GM12878 (cell line): Measurements from ENCODE around the gene YPEL3. TPM values are rescaled to one million over a fixed set of nuclear protein-coding genes. Genes with fewer than 3 reads are reported as not detected.

Source experiments
- ATAC-seq: fragments of 200-7000 bp; cut with Tn5 transposase; 3 replicates; pipeline ENCODE4 v1.9.1; 2020; ENCODE audit warnings: mild to moderate bottlenecking, moderate library complexity
- BruUV-seq: library from RNA; stranded (reverse); fragments of 400-500 nt; replicated peaks from 2 replicates; lab custom pipeline; 2021; lab: Mats Ljungman, UMichigan
- CTCF ChIA-PET: fragments of 300-600 bp; sonication (Branson Sonifier 250); formaldehyde crosslinking; extraction: SDS; loops from one replicate; lab custom pipeline; 2021; ENCODE audit warnings: inconsistent platforms; lab: Yijun Ruan, JAX
- POLR2A ChIA-PET: fragments of 350-600 bp; formaldehyde crosslinking; extraction: SDS; loops from one replicate; lab custom pipeline; 2021; ENCODE audit warnings: inconsistent platforms; lab: Charles Lee
- RAD21 ChIA-PET: fragments of 300-600 bp; sonication (Branson Sonifier 250); formaldehyde crosslinking; loops from one replicate; lab custom pipeline; 2023; ENCODE audit warnings: antibody characterized with exemption; ENCODE audit not compliant: unreplicated experiment; lab: Charles Lee
- SMC1A ChIA-PET: fragments of 300-600 bp; sonication (Branson Sonifier 250); formaldehyde crosslinking; loops from one replicate; lab custom pipeline; 2023; ENCODE audit not compliant: unreplicated experiment, uncharacterized antibody; lab: Charles Lee
- DNase-seq: peaks from one replicate; pipeline ENCODE4 v3.0.0-alpha.2; 2011; ENCODE audit warnings: low read depth, low spot score
- FAIRE-seq: peaks from 3 replicates; lab custom pipeline; 2011; peaks lifted over from hg19 to GRCh38; lab: Jason Lieb, UNC
- H2AFZ ChIP-seq: 2 replicates; pipeline ENCODE4 v1.6.0; 2011; ENCODE audit warnings: low read depth, low read length, control low read depth; ENCODE audit not compliant: control insufficient read depth
- H3K27ac ChIP-seq: 2 replicates; pipeline ENCODE4 v1.5.1; 2011; ENCODE audit warnings: control low read depth; ENCODE audit not compliant: control insufficient read depth, insufficient read depth
- H3K27me3 ChIP-seq, 2 experiments: replicated peaks in 1 of 2; 2 replicates each; pipeline versions ENCODE4 v1.6.0 to v1.6.1; 2011; ENCODE audit warnings: low read length in 1 of 2; ENCODE audit not compliant: control insufficient read depth in 2 of 2, insufficient read depth in 2 of 2
- H3K36me3 ChIP-seq, 2 experiments: 2 replicates each; pipeline ENCODE4 v1.5.1; 2011; ENCODE audit warnings: low read length in 1 of 2; ENCODE audit not compliant: control insufficient read depth in 2 of 2, insufficient read depth in 2 of 2
- H3K4me1 ChIP-seq: 2 replicates; pipeline ENCODE4 v1.6.1; 2011; ENCODE audit warnings: mild to moderate bottlenecking, low read length, moderate library complexity, mixed read lengths; ENCODE audit not compliant: control insufficient read depth, insufficient read depth
- H3K4me2 ChIP-seq: 2 replicates; pipeline ENCODE4 v1.6.0; 2011; ENCODE audit warnings: control low read depth; ENCODE audit not compliant: control insufficient read depth, insufficient read depth
- H3K4me3 ChIP-seq: fragments of 200-600 bp; sonication (generic); 2 replicates; pipeline ENCODE4 v1.5.1; 2016
- H3K79me2 ChIP-seq: 2 replicates; pipeline ENCODE4 v1.6.0; 2011; ENCODE audit warnings: low read length; ENCODE audit not compliant: control insufficient read depth, insufficient read depth
- H3K9ac ChIP-seq: 2 replicates; pipeline ENCODE4 v1.8.0; 2011; ENCODE audit warnings: low read length, control low read depth, mixed read lengths; ENCODE audit not compliant: control insufficient read depth, insufficient read depth
- H3K9me3 ChIP-seq: replicated peaks from 3 replicates; pipeline ENCODE4 v1.5.1; 2011; ENCODE audit warnings: mild to moderate bottlenecking, low read length; ENCODE audit not compliant: control insufficient read depth, insufficient read depth
- H4K20me1 ChIP-seq: 2 replicates; pipeline ENCODE4 v1.6.0; 2011; ENCODE audit not compliant: control insufficient read depth, insufficient read depth
- CEBPB ChIP-seq, 2 experiments: fragments of 150-350 bp in 1 of 2; IDR thresholded peaks; 2 replicates each; pipeline ENCODE4 v1.6.1; 2012 to 2014; ENCODE audit warnings: low read depth in 2 of 2, low read length in 2 of 2, borderline replicate concordance in 1 of 2, inconsistent platforms in 1 of 2
- CREM ChIP-seq: IDR thresholded peaks from 2 replicates; pipeline ENCODE4 v1.6.1; 2014; ENCODE audit warnings: antibody characterized with exemption, low read depth
- LARP7 ChIP-seq: fragments of 450-650 bp; IDR thresholded peaks from 2 replicates; pipeline ENCODE4 v1.6.1; 2017; ENCODE audit warnings: mild to moderate bottlenecking
- MTA2 ChIP-seq: fragments of 450-650 bp; IDR thresholded peaks from 2 replicates; pipeline ENCODE4 v1.6.1; 2016; ENCODE audit warnings: low read depth, mild to moderate bottlenecking, moderate library complexity
- NFYB ChIP-seq: IDR thresholded peaks from 2 replicates; pipeline ENCODE4 v1.6.1; 2011; ENCODE audit warnings: low read depth, mild to moderate bottlenecking, low read length, improper control_type of control experiment, moderate library complexity; ENCODE audit not compliant: insufficient read depth
- NR2C1 ChIP-seq: fragments of 450-650 bp; IDR thresholded peaks from 2 replicates; pipeline ENCODE4 v1.6.1; 2017; ENCODE audit warnings: antibody characterized with exemption, mild to moderate bottlenecking, moderate library complexity
- POU2F2 ChIP-seq: IDR thresholded peaks from 3 replicates; pipeline ENCODE4 v1.6.1; 2011; ENCODE audit warnings: low read depth, mild to moderate bottlenecking, low read length, borderline replicate concordance
- RUNX3 ChIP-seq: IDR thresholded peaks from 2 replicates; pipeline ENCODE4 v1.6.1; 2012; ENCODE audit warnings: low read length, inconsistent platforms
- SPI1 ChIP-seq: IDR thresholded peaks from 2 replicates; pipeline ENCODE4 v1.6.1; 2011; ENCODE audit warnings: low read depth, mild to moderate bottlenecking, low read length, moderate library complexity, borderline replicate concordance; ENCODE audit not compliant: insufficient read depth
- TARDBP ChIP-seq: IDR thresholded peaks from 2 replicates; pipeline ENCODE4 v1.6.1; 2016; ENCODE audit warnings: borderline replicate concordance
- ZNF24 ChIP-seq: fragments of 450-650 bp; IDR thresholded peaks from 2 replicates; pipeline ENCODE4 v1.6.1; 2017; ENCODE audit warnings: antibody characterized with exemption, mild to moderate bottlenecking
- WGBS: methylation state at CpG from one replicate; pipeline ENCODE4 v1.1.6; 2016; ENCODE audit warnings: low lambda C conversion rate; ENCODE audit not compliant: insufficient replicate concordance, insufficient coverage; ENCODE audit errors: missing lambda C conversion rate; 5-methylcytosine and 5-hydroxymethylcytosine counted together
- in situ Hi-C: fragments of 300-500 bp; cut with MboI; formaldehyde crosslinking; loops from 9 replicates; pipeline ENCODE4 v1.14.3; 2018; ENCODE audit warnings: mixed read lengths
- intact Hi-C: fragments of 100-400 bp; cut with micrococcal nuclease; formaldehyde crosslinking; loops from one replicate; pipeline ENCODE4 v1.14.2; 2022; ENCODE audit not compliant: unreplicated experiment
- polyA plus RNA-seq, 11 experiments: library from polyadenylated mRNA; depleted of rRNA in 4 of 11; unstranded in 6 of 11; stranded (reverse) in 5 of 11; fragments of >200 nt; fragmentation: Nextera tagmentation in 4 of 11; fragmentation: Illumina TruSeq in 1 of 11; extraction: Ambion mirVana in 4 of 11; extraction: Trizol in 1 of 11; gene quantifications; 1 replicate in 1 of 11; 2 replicates in 10 of 11; pipeline versions ENCODE4 v1.2.1 to v1.2.3, GENCODE V29; 2011 to 2016; ENCODE audit warnings: inconsistent platforms in 2 of 11, missing spikeins in 2 of 11, low read depth in 1 of 11
- total RNA-seq, 4 experiments: library from RNA; depleted of rRNA in 3 of 4; stranded (reverse); fragments of >200 nt in 3 of 4; fragmentation: Illumina TruSeq in 1 of 4; extraction: Trizol in 1 of 4; gene quantifications; 2 replicates each; pipeline versions ENCODE4 v1.2.1 to v1.2.3, GENCODE V29; 2013 to 2021
- TF ChIP-seq, protein P1 (sequence below): IDR thresholded peaks from 2 replicates; pipeline ENCODE4 v1.6.1; 2011; ENCODE audit warnings: mild to moderate bottlenecking, low read depth, low read length, moderate library complexity; ENCODE audit not compliant: insufficient replicate concordance
- TF ChIP-seq, protein P2 (sequence below): fragments of 450-650 bp; IDR thresholded peaks from 2 replicates; pipeline ENCODE4 v1.6.1; 2017; ENCODE audit warnings: low read depth, mild to moderate bottlenecking, moderate library complexity

The YPEL3 gene
- total and polyA plus RNA-seq, 10 of the 15 experiments (the other 5 are each of a cell fraction or from before 2014, with no cell fraction given): 1.3 to 22.0 (median 12.1) TPM

DNA sequence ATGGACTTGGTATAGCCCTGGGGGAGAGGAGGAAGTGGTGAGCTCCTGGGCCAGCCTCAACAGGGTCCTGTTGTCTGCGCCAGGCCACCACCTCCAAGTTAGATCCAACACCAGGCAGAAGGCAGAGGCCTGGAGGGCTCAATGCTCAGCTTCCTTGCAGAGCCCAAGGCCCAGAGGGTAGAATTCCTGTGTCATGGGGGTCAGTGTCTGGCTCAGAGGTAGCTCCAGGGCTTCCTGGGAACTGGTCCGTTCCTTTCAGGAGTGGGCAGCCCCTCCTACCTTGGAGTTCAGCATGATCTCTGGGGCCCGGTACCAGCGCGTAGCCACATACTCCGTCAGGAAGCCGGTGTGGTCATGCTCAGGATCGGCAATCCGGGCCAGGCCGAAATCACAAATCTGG, 21.8 kb upstream of the YPEL3 start:
- ChIA-PET CTCF (no interaction called here), RAD21 (no interaction called here), SMC1A (no interaction called here), POLR2A (no interaction called here)
- Histone ChIP-seq H3K27me3 (no peaks in the 10 kb centered on the region), H3K9ac (no peak overlapping the region), H3K4me1 (peaks cover 11% of the 10 kb centered on the region), H3K4me2 (no peak overlapping the region), H3K4me3 (no peak overlapping the region), H3K9me3 (no peaks in the 10 kb centered on the region), H4K20me1 (no peaks in the 10 kb centered on the region), H3K36me3 (no peaks in the 10 kb centered on the region; a peak in 1 of 4 replicates), H2AFZ (no peak overlapping the region), H3K27ac (no peak overlapping the region), H3K79me2 (no peaks in the 10 kb centered on the region; the same call in 1 of the 2 replicates)
- intact Hi-C loops: no loop called here
- whole genome bisulfite sequencing: 97% methylated on average over 10 of the region's 10 CpGs
- DNase-seq: no peak
- in situ Hi-C loops: no loop called here
- ATAC-seq: no peak
- no peak for FAIRE-seq
- no TSS peak for BruUV-seq
- TF ChIP-seq LARP7 (no peak), NFYB (no peak), NR2C1 (no peak), CEBPB (IDR thresholded peaks at IDR 0.05; ENCODE audit: borderline replicate concordance in 1 of 2, low read depth in 2 of 2, low read length in 2 of 2) (no peak), MTA2 (no peak)

DNA sequence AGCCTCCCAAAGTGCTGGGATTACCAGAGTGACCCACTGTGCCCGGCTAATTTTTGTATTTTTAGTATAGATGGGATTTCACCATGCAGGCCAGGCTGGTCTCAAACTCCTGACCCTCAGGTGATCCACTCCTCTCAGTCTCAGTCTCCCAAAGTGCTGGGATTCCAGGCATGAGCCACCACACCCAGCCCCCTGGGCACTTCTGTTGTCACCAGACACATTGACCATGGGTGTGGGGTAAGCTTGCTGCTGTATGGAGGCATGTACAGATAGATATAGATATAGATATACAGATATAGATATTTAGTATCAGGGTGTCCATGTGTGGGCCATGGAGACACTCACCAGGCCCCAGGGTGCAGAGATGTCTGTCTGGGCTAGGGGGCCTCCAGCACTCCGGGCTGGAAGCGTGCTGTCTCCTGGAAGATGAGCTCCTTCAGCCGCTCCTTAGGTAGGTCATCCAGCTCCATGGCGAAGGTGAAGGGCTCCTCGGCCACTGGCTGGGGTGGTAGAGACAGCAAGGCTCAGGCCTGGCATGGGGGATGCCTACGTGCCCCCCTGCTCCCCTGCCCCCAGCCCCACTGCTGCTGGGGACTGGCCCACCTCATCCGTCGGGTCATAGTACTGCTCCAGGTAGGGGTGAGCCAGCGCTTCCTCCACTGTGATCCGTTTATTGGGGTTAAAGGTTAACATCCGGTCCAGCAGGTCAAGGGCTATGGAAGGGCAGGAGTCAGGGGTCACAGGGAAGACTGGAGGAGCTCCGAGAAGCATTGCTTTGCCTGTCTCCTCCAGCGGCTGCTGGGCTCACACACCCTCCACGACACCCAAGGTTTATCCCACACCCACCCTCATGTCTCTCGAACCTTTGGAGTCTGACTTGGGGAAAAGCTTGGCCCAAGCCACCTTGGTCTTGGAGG, 20.5 kb upstream of the YPEL3 start:
- no peak for DNase-seq
- Histone ChIP-seq H3K27ac (no peak overlapping the region), H3K9me3 (no peaks in the 10 kb centered on the region), H3K79me2 (no peaks in the 10 kb centered on the region), H4K20me1 (no peaks in the 10 kb centered on the region), H3K36me3 (no peaks in the 10 kb centered on the region; a peak in 1 of 4 replicates), H3K27me3 (no peaks in the 10 kb centered on the region), H3K9ac (no peak overlapping the region), H2AFZ (no peak overlapping the region), H3K4me3 (no peak overlapping the region), H3K4me1 (peaks cover 2% of the 10 kb centered on the region), H3K4me2 (no peak overlapping the region)
- WGBS: 77% methylated on average over 14 of the region's 16 CpGs
- RAD21 ChIA-PET: no interaction called here
- TF ChIP-seq, protein P1, sequence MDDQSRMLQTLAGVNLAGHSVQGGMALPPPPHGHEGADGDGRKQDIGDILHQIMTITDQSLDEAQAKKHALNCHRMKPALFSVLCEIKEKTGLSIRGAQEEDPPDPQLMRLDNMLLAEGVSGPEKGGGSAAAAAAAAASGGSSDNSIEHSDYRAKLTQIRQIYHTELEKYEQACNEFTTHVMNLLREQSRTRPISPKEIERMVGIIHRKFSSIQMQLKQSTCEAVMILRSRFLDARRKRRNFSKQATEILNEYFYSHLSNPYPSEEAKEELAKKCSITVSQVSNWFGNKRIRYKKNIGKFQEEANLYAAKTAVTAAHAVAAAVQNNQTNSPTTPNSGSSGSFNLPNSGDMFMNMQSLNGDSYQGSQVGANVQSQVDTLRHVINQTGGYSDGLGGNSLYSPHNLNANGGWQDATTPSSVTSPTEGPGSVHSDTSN: no peak
- TF ChIP-seq SPI1: no peak
- TF ChIP-seq, protein P2, sequence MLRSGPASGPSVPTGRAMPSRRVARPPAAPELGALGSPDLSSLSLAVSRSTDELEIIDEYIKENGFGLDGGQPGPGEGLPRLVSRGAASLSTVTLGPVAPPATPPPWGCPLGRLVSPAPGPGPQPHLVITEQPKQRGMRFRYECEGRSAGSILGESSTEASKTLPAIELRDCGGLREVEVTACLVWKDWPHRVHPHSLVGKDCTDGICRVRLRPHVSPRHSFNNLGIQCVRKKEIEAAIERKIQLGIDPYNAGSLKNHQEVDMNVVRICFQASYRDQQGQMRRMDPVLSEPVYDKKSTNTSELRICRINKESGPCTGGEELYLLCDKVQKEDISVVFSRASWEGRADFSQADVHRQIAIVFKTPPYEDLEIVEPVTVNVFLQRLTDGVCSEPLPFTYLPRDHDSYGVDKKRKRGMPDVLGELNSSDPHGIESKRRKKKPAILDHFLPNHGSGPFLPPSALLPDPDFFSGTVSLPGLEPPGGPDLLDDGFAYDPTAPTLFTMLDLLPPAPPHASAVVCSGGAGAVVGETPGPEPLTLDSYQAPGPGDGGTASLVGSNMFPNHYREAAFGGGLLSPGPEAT: no peak
- no peak for TF ChIP-seq ZNF24
- no peak for TF ChIP-seq CREM
- no peak for TF ChIP-seq TARDBP
- TF ChIP-seq RUNX3: no peak
- no peak for TF ChIP-seq POU2F2
- POLR2A ChIA-PET: interaction anchor here (0.6 kb wide), 2 partner anchors 43 to 233 kb away, joined by 3 to 6 read pairs; no protein-coding TSS in a partner anchor
- intact Hi-C loops: no loop called here
- FAIRE-seq: no peak
- in situ Hi-C loops: no loop called here
- SMC1A ChIA-PET: no interaction called here
- ATAC-seq: no peak
- CTCF ChIA-PET: interaction anchor here (1.0 to 1.9 kb wide), 3 partner anchors 25 to 293 kb away, joined by 3 to 7 read pairs (median 4); partner anchors contain the start of gene TBX6
- no TSS peak for BruUV-seq
